Gastroesophageal sphincter (tissue), 3 donors: ENCODE measurements around the gene LRRC57.

ENCODE experiments used
- CTCF ChIP-seq, 4 experiments: fragments of 200-600 bp in 2 of 4; fragments of 450-650 bp in 2 of 4; sonication (generic) in 1 of 4; IDR thresholded peaks; one replicate each; pipeline ENCODE4 v1.5.1; 2017 to 2019; ENCODE audit warnings: antibody characterized with exemption in 4 of 4, mild to moderate bottlenecking in 2 of 4, moderate library complexity in 2 of 4
- POLR2A ChIP-seq, 2 donors: fragments of 450-650 bp; IDR thresholded peaks; one replicate each; pipeline ENCODE4 v1.6.1; 2017; ENCODE audit warnings: antibody characterized with exemption in 2 of 2, mild to moderate bottlenecking in 2 of 2, moderate library complexity in 1 of 2

- TF ChIP-seq CTCF (IDR thresholded peaks at IDR 0.05) = no peak
- TF ChIP-seq POLR2A (IDR thresholded peaks at IDR 0.05) = no peak
Measured at GRCh38 chr15:42592716-42593115, 44.1 kb upstream of the LRRC57 start.
